T-cell (primary cell): ENCODE data around the gene TXK. TPM values are rescaled to one million over a fixed set of nuclear protein-coding genes. Genes with fewer than 3 reads are reported as not detected.

ENCODE experiments used
- ATAC-seq, 4 experiments: fragments of 200-7000 bp in 3 of 4; fragments of 150-1000 bp in 1 of 4; cut with Tn5 transposase; replicated peaks in 1 of 4; 1 replicate in 3 of 4; 2 replicates in 1 of 4; pipeline ENCODE4 v1.10.0; 2021; ENCODE audit warnings: moderate library complexity in 3 of 4, mild to moderate bottlenecking in 2 of 4, moderate number of reproducible peaks in 1 of 4
- CTCF ChIA-PET, 2 donors: fragments of 300-600 bp; sonication (Branson Sonifier 250); formaldehyde crosslinking; loops; one replicate each; lab custom pipeline; 2022; ENCODE audit warnings: antibody characterized with exemption in 2 of 2; lab: Charles Lee
- POLR2A ChIA-PET, 2 donors: fragments of 300-600 bp; sonication (Branson Sonifier 250); formaldehyde crosslinking; loops; one replicate each; lab custom pipeline; 2022; ENCODE audit warnings: antibody characterized with exemption in 2 of 2; lab: Charles Lee
- DNase-seq, 35 experiments: peaks; one replicate each; pipeline versions ENCODE4 v3.0.0 to v3.0.0-alpha.2; 2013 to 2023
- H3K27ac ChIP-seq: one replicate; pipeline ENCODE4 v1.5.1; 2013; ENCODE audit warnings: low read length
- H3K27me3 ChIP-seq, 2 experiments: replicated peaks in 1 of 2; 1 replicate in 1 of 2; 2 replicates in 1 of 2; pipeline versions ENCODE4 v1.6.1 to v1.7.0; 2013; ENCODE audit warnings: low read length in 1 of 2, mixed read lengths in 1 of 2; ENCODE audit not compliant: control insufficient read depth in 2 of 2, insufficient read depth in 2 of 2; ENCODE audit errors: extremely low read depth in 1 of 2
- H3K36me3 ChIP-seq, 2 donors: 1 replicate in 1 of 2; 2 replicates in 1 of 2; pipeline versions ENCODE4 v1.6.1 to v1.7.0; 2013; ENCODE audit warnings: low read length in 1 of 2; ENCODE audit not compliant: control insufficient read depth in 2 of 2, insufficient read depth in 1 of 2; ENCODE audit errors: extremely low read depth in 1 of 2
- H3K4me1 ChIP-seq, 2 experiments: 1 replicate in 1 of 2; 2 replicates in 1 of 2; pipeline versions ENCODE4 v1.6.1 to v1.7.0; 2013; ENCODE audit warnings: low read length in 2 of 2, mixed read lengths in 1 of 2; ENCODE audit not compliant: insufficient read depth in 2 of 2, control insufficient read depth in 1 of 2; ENCODE audit errors: extremely low read depth in 1 of 2
- H3K4me3 ChIP-seq, 2 donors: 1 replicate in 1 of 2; 2 replicates in 1 of 2; pipeline versions ENCODE4 v1.5.1 to v1.7.0; 2013; ENCODE audit warnings: mild to moderate bottlenecking in 2 of 2, low read length in 1 of 2, moderate library complexity in 1 of 2; ENCODE audit not compliant: control insufficient read depth in 1 of 2; ENCODE audit errors: extremely low read depth in 1 of 2
- H3K9me3 ChIP-seq: 2 replicates; pipeline ENCODE4 v1.7.0; 2013
- H3K27ac Mint-ChIP-seq, 2 donors: one replicate each; pipeline ENCODE4 v1.8.0; 2020 to 2021; ENCODE audit warnings: mild to moderate bottlenecking in 2 of 2, mixed read lengths in 2 of 2
- H3K27me3 Mint-ChIP-seq, 2 donors: one replicate each; pipeline ENCODE4 v1.8.0; 2021 to 2022; ENCODE audit warnings: mixed read lengths in 2 of 2
- H3K36me3 Mint-ChIP-seq: one replicate; pipeline ENCODE4 v1.8.0; 2021; ENCODE audit warnings: mixed read lengths
- H3K4me1 Mint-ChIP-seq, 3 donors: one replicate each; pipeline ENCODE4 v1.8.0; 2020 to 2022; ENCODE audit warnings: mixed read lengths in 3 of 3, mild to moderate bottlenecking in 1 of 3
- H3K4me3 Mint-ChIP-seq, 3 donors: one replicate each; pipeline ENCODE4 v1.8.0; 2020 to 2022; ENCODE audit warnings: mild to moderate bottlenecking in 3 of 3, mixed read lengths in 3 of 3, moderate library complexity in 3 of 3
- H3K9me3 Mint-ChIP-seq, 3 donors: one replicate each; pipeline ENCODE4 v1.8.0; 2020 to 2022; ENCODE audit warnings: mixed read lengths in 3 of 3
- WGBS: methylation state at CpG from one replicate; pipeline ENCODE4 v1.1.5; 2013; ENCODE audit warnings: missing lambda C conversion rate; ENCODE audit not compliant: insufficient coverage; 5-methylcytosine and 5-hydroxymethylcytosine counted together
- total RNA-seq, 35 experiments: library from RNA in 6 of 35; stranded (reverse) in 6 of 35; fragments of 120-200 nt in 1 of 35; gene quantifications; one replicate each; pipeline versions ENCODE4 v1.2.1 to v1.2.4 and lab custom pipeline; 2013 to 2026

The TXK gene
- total RNA-seq, 5 donors from 2014 or later (not counting 1 experiment from before 2014, with no cell fraction given), result 55.3 to 161 (median 77.9) TPM

- ATAC-seq (no peak), DNase-seq (no peak)
- Mint-ChIP-seq H3K9me3 (no peaks in the 10 kb centered on the region), H3K4me1 (peaks cover 62 to 67% (median 62%) of the 10 kb centered on the region in 3 donors), H3K4me3 (peak overlapping the region in 1 of 3 donors; percentile 29), H3K36me3 (peaks cover 22% of the 10 kb centered on the region), H3K27ac (peak overlapping the region; percentile 33 to 35), H3K27me3 (no peaks in the 10 kb centered on the region)
- Histone ChIP-seq H3K9me3 (no peaks in the 10 kb centered on the region), H3K4me3 (no peak overlapping the region), H3K27ac (no peak overlapping the region), H3K27me3 (no peaks in the 10 kb centered on the region), H3K36me3 (peaks cover 6 to 18% of the 10 kb centered on the region in 2 donors), H3K4me1 (peaks cover 25 to 27% of the 10 kb centered on the region in 2 experiments)
- ChIA-PET POLR2A (no interaction called here), CTCF (interaction anchor here (1.1 to 2.3 kb wide), 4 partner anchors 9 to 10 kb away, joined by 4 to 7 read pairs (median 6); no protein-coding TSS in a partner anchor)
- no CpG with 5 or more reads among the region's 2 CpGs for WGBS
These were observed 16.0 kb downstream of the TXK start for GRCh38 chr4:48118081-48118480.

- peaks cover 32% of the 10 kb centered on the region for H3K36me3 Mint-ChIP-seq
- ChIA-PET POLR2A (no interaction called here), CTCF (interaction anchor here in 1 of 2 donors (0.5 to 1.0 kb wide), 2 partner anchors 18 to 225 kb away, joined by 3 to 4 read pairs; partner anchors contain the start of gene TXK)
- DNase-seq (no peak), ATAC-seq (no peak)
- H3K4me1 Mint-ChIP-seq, result peaks cover 73 to 79% (median 74%) of the 10 kb centered on the region in 3 donors
- H3K27me3 Mint-ChIP-seq, result no peaks in the 10 kb centered on the region
- H3K27ac Mint-ChIP-seq, result peak overlapping the region; percentile 35 to 65
- Histone ChIP-seq H3K36me3 (peaks cover 6 to 27% of the 10 kb centered on the region in 2 donors), H3K27me3 (no peaks in the 10 kb centered on the region), H3K4me3 (no peak overlapping the region), H3K9me3 (no peaks in the 10 kb centered on the region), H3K4me1 (peaks cover 15 to 18% of the 10 kb centered on the region in 2 experiments), H3K27ac (no peak overlapping the region)
- WGBS, result 100% methylated on average over 2 of the region's 3 CpGs
- peak overlapping the region in 1 of 3 donors; percentile 29 for H3K4me3 Mint-ChIP-seq
- no peaks in the 10 kb centered on the region for H3K9me3 Mint-ChIP-seq
These were observed 17.5 kb downstream of the TXK start for GRCh38 chr4:48116582-48116981.

- H3K4me1 ChIP-seq, result peaks cover 15% of the 10 kb centered on the region in 2 experiments
- DNase-seq (no peak), ATAC-seq (no peak)
- ChIA-PET CTCF (interaction anchor here in 1 of 2 donors (1.6 kb wide), 1 partner anchor 15 kb away, joined by 8 read pairs; no protein-coding TSS in a partner anchor), POLR2A (interaction anchor here (0.6 kb wide), 2 partner anchors 24 to 42 kb away, joined by 3 to 5 read pairs; no protein-coding TSS in a partner anchor)
- H3K27ac ChIP-seq, result peak overlapping the region; percentile 25
- H3K4me3 ChIP-seq, result peak overlapping the region in 1 of 2 donors; percentile 7
- H3K27me3 Mint-ChIP-seq, result no peaks in the 10 kb centered on the region
- peak overlapping the region; percentile 86 to 88 for H3K27ac Mint-ChIP-seq
- WGBS, result no CpG with 5 or more reads among the region's 6 CpGs
- H3K36me3 ChIP-seq, result peaks cover 6 to 33% of the 10 kb centered on the region in 2 donors
- peak overlapping the region; percentile 29 to 48 (median 40) for H3K4me3 Mint-ChIP-seq
- peaks cover 76 to 81% (median 79%) of the 10 kb centered on the region in 3 donors for H3K4me1 Mint-ChIP-seq
- peaks cover 37% of the 10 kb centered on the region for H3K36me3 Mint-ChIP-seq
- H3K9me3 ChIP-seq, result no peaks in the 10 kb centered on the region
- no peaks in the 10 kb centered on the region for H3K9me3 Mint-ChIP-seq
- H3K27me3 ChIP-seq, result no peaks in the 10 kb centered on the region
These were observed 19.6 kb downstream of the TXK start for GRCh38 chr4:48114412-48114811.

GRCh38 chr4:48112017-48112667 is 21.9 kb downstream of the TXK start:
- peak in 2 of 35 experiments; percentile 6 to 18 for DNase-seq
- Histone ChIP-seq H3K4me3 (peak overlapping the region in 1 of 2 donors; percentile 6), H3K4me1 (peaks cover 12 to 13% of the 10 kb centered on the region in 2 experiments), H3K9me3 (no peaks in the 10 kb centered on the region), H3K36me3 (peaks cover 8 to 36% of the 10 kb centered on the region in 2 donors), H3K27ac (peak overlapping the region; percentile 36), H3K27me3 (no peaks in the 10 kb centered on the region)
- ChIA-PET POLR2A (no interaction called here), CTCF (interaction anchor here in 1 of 2 donors (0.8 kb wide), 1 partner anchor 28 kb away, joined by 3 read pairs; no protein-coding TSS in a partner anchor)
- H3K9me3 Mint-ChIP-seq, result no peaks in the 10 kb centered on the region
- H3K4me1 Mint-ChIP-seq, result peaks cover 56 to 66% (median 58%) of the 10 kb centered on the region in 3 donors
- H3K4me3 Mint-ChIP-seq, result peak overlapping the region in 2 of 3 donors; percentile 54 to 58
- peak in 2 of 4 experiments; percentile 39 to 40 for ATAC-seq
- 100% methylated on average over 1 of the region's 8 CpGs for WGBS
- peaks cover 30% of the 10 kb centered on the region for H3K36me3 Mint-ChIP-seq
- H3K27ac Mint-ChIP-seq, result peak overlapping the region; percentile 86 to 88
- H3K27me3 Mint-ChIP-seq, result no peaks in the 10 kb centered on the region

- DNase-seq (no peak), ATAC-seq (no peak)
- Histone ChIP-seq H3K27ac (no peak overlapping the region), H3K9me3 (no peaks in the 10 kb centered on the region), H3K36me3 (peaks cover 3 to 39% of the 10 kb centered on the region in 2 donors), H3K27me3 (no peaks in the 10 kb centered on the region), H3K4me1 (peaks cover 4 to 10% of the 10 kb centered on the region in 2 experiments), H3K4me3 (no peak overlapping the region)
- Mint-ChIP-seq H3K4me1 (peaks cover 49 to 63% (median 50%) of the 10 kb centered on the region in 3 donors), H3K27me3 (no peaks in the 10 kb centered on the region), H3K4me3 (no peak overlapping the region), H3K36me3 (peaks cover 34% of the 10 kb centered on the region), H3K27ac (peak overlapping the region; percentile 36 to 73), H3K9me3 (no peaks in the 10 kb centered on the region)
- CTCF ChIA-PET, result interaction anchor here (0.5 to 1.6 kb wide), 4 partner anchors 18 to 674 kb away, joined by 4 to 12 read pairs (median 8); no protein-coding TSS in a partner anchor
- POLR2A ChIA-PET, result no interaction called here
- no CpG with 5 or more reads among the region's 1 CpG for WGBS
These were observed 23.5 kb downstream of the TXK start for GRCh38 chr4:48110452-48110978.
